ENCODE data around the gene MCL1.
"Not testable (repeated sequence)": the region's sequence is repeated elsewhere in the genome, so short reads cannot be mapped to it uniquely, and the experiment has no call there.

The MCL1 gene

GRCh38 chr1:150610576-150610975 is 31.2 kb upstream of the MCL1 start:
- H3K4me1 Mint-ChIP-seq, result peaks cover 46% of the 10 kb centered on the region
- ATAC-seq (no peak), DNase-seq (no peak)
- peak overlapping the region; percentile 21 to 77 for H3K27ac Mint-ChIP-seq
- H3K4me3 Mint-ChIP-seq, result no peak overlapping the region
- no peaks in the 10 kb centered on the region for H3K27me3 Mint-ChIP-seq
- H3K9me3 Mint-ChIP-seq, result no peaks in the 10 kb centered on the region

- peak overlapping the region in 1 of 2 donors; percentile 58 for H3K27ac Mint-ChIP-seq
- peaks cover 45% of the 10 kb centered on the region for H3K4me1 Mint-ChIP-seq
- H3K9me3 Mint-ChIP-seq, result no peaks in the 10 kb centered on the region
- DNase-seq (no peak), ATAC-seq (no peak)
- H3K4me3 Mint-ChIP-seq, result no peak overlapping the region
- no peaks in the 10 kb centered on the region for H3K27me3 Mint-ChIP-seq
These were observed 30.3 kb upstream of the MCL1 start for GRCh38 chr1:150609732-150610131.

GRCh38 chr1:150606463-150607142 is 27.2 kb upstream of the MCL1 start:
- Mint-ChIP-seq H3K4me1 (peaks cover 22% of the 10 kb centered on the region), H3K9me3 (no peaks in the 10 kb centered on the region), H3K27ac (peak overlapping the region in 1 of 2 donors; percentile 93), H3K4me3 (no peak overlapping the region), H3K27me3 (no peaks in the 10 kb centered on the region)
- DNase-seq, result no peak
- ATAC-seq, result no peak

- peaks cover 13% of the 10 kb centered on the region for H3K4me1 Mint-ChIP-seq
- H3K9me3 Mint-ChIP-seq, ATAC-seq, DNase-seq, H3K27me3 Mint-ChIP-seq, H3K4me3 Mint-ChIP-seq: not testable (repeated sequence)
- peak overlapping the region in 1 of 2 donors; percentile 93 for H3K27ac Mint-ChIP-seq
These were observed 26.0 kb upstream of the MCL1 start for GRCh38 chr1:150605451-150605731.

GRCh38 chr1:150604226-150604588 is 24.8 kb upstream of the MCL1 start:
- Mint-ChIP-seq H3K9me3 (no peaks in the 10 kb centered on the region), H3K4me1 (peaks cover 13% of the 10 kb centered on the region), H3K27me3 (no peaks in the 10 kb centered on the region), H3K4me3 (no peak overlapping the region), H3K27ac (peak overlapping the region in 1 of 2 donors; percentile 93)
- DNase-seq (no peak), ATAC-seq (no peak)

GRCh38 chr1:150603711-150604110 is 24.3 kb upstream of the MCL1 start:
- H3K4me1 Mint-ChIP-seq, result peaks cover 13% of the 10 kb centered on the region
- no peak for DNase-seq
- no peaks in the 10 kb centered on the region for H3K27me3 Mint-ChIP-seq
- no peaks in the 10 kb centered on the region for H3K9me3 Mint-ChIP-seq
- H3K27ac Mint-ChIP-seq, result no peak overlapping the region
- H3K4me3 Mint-ChIP-seq, result no peak overlapping the region
- ATAC-seq, result no peak

- H3K9me3 Mint-ChIP-seq, H3K4me3 Mint-ChIP-seq, DNase-seq, ATAC-seq, H3K27me3 Mint-ChIP-seq, H3K27ac Mint-ChIP-seq: not testable (repeated sequence)
- H3K4me1 Mint-ChIP-seq, result peaks cover 13% of the 10 kb centered on the region
These were observed 23.0 kb upstream of the MCL1 start for GRCh38 chr1:150602372-150602771.

GRCh38 chr1:150601540-150601939 is 22.1 kb upstream of the MCL1 start:
- no peak for DNase-seq
- Mint-ChIP-seq H3K9me3 (no peaks in the 10 kb centered on the region), H3K27me3 (no peaks in the 10 kb centered on the region), H3K27ac (no peak overlapping the region), H3K4me1 (peaks cover 15% of the 10 kb centered on the region), H3K4me3 (no peak overlapping the region)
- ATAC-seq, result no peak

GRCh38 chr1:150598346-150598745 is 18.9 kb upstream of the MCL1 start:
- H3K4me3 Mint-ChIP-seq, H3K27ac Mint-ChIP-seq, DNase-seq, H3K27me3 Mint-ChIP-seq, ATAC-seq, H3K9me3 Mint-ChIP-seq: not testable (repeated sequence)
- H3K4me1 Mint-ChIP-seq, result peaks cover 11% of the 10 kb centered on the region

GRCh38 chr1:150596976-150597375 is 17.6 kb upstream of the MCL1 start:
- H3K27ac Mint-ChIP-seq, result peak overlapping the region in 1 of 2 donors; percentile 86
- no peak for DNase-seq
- ATAC-seq, result no peak
- H3K4me3 Mint-ChIP-seq, result no peak overlapping the region
- no peaks in the 10 kb centered on the region for H3K27me3 Mint-ChIP-seq
- peaks cover 13% of the 10 kb centered on the region for H3K4me1 Mint-ChIP-seq
- no peaks in the 10 kb centered on the region for H3K9me3 Mint-ChIP-seq

- DNase-seq (no peak), ATAC-seq (no peak)
- H3K27ac Mint-ChIP-seq, result peak overlapping the region in 1 of 2 donors; percentile 86
- no peak overlapping the region for H3K4me3 Mint-ChIP-seq
- H3K9me3 Mint-ChIP-seq, result no peaks in the 10 kb centered on the region
- H3K4me1 Mint-ChIP-seq, result peaks cover 13% of the 10 kb centered on the region
- no peaks in the 10 kb centered on the region for H3K27me3 Mint-ChIP-seq
These were observed 16.9 kb upstream of the MCL1 start for GRCh38 chr1:150596095-150596892.

- ATAC-seq, result no peak
- no peak overlapping the region for H3K4me3 Mint-ChIP-seq
- H3K27me3 Mint-ChIP-seq, result no peaks in the 10 kb centered on the region
- H3K9me3 Mint-ChIP-seq, result no peaks in the 10 kb centered on the region
- H3K4me1 Mint-ChIP-seq, result peaks cover 16% of the 10 kb centered on the region
- DNase-seq, result no peak
- H3K27ac Mint-ChIP-seq, result no peak overlapping the region
These were observed 3.0 kb upstream of the MCL1 start for GRCh38 chr1:150582371-150582770.

- H3K27me3 Mint-ChIP-seq, DNase-seq, H3K27ac Mint-ChIP-seq, H3K4me3 Mint-ChIP-seq, ATAC-seq, H3K9me3 Mint-ChIP-seq: not testable (repeated sequence)
- H3K4me1 Mint-ChIP-seq, result peaks cover 16% of the 10 kb centered on the region
These were observed 2.6 kb upstream of the MCL1 start for GRCh38 chr1:150581962-150582361.

- H3K9me3 Mint-ChIP-seq, H3K27me3 Mint-ChIP-seq, ATAC-seq, DNase-seq, H3K27ac Mint-ChIP-seq, H3K4me3 Mint-ChIP-seq: not testable (repeated sequence)
- peaks cover 16% of the 10 kb centered on the region for H3K4me1 Mint-ChIP-seq
These were observed 2.0 kb upstream of the MCL1 start for GRCh38 chr1:150581437-150581836.

- Mint-ChIP-seq H3K4me1 (peaks cover 19% of the 10 kb centered on the region), H3K4me3 (peak overlapping the region; percentile 85 to 93)
- H3K27ac Mint-ChIP-seq, H3K27me3 Mint-ChIP-seq, DNase-seq, H3K9me3 Mint-ChIP-seq, ATAC-seq: not testable (repeated sequence)
These were observed 1.6 kb upstream of the MCL1 start for GRCh38 chr1:150580966-150581365.

GRCh38 chr1:150579945-150580642 is 684 bp upstream of the MCL1 start:
- Mint-ChIP-seq H3K4me1 (peaks cover 26% of the 10 kb centered on the region), H3K9me3 (no peaks in the 10 kb centered on the region), H3K27me3 (no peaks in the 10 kb centered on the region), H3K4me3 (peak overlapping the region; percentile 85 to 93), H3K27ac (peak overlapping the region; percentile 81 to 95)
- ATAC-seq (no peak), DNase-seq (no peak)
